ENCODE results near the gene BSG. TPM values are rescaled to one million over a fixed set of nuclear protein-coding genes. Genes with fewer than 3 reads are reported as not detected.

The BSG gene
- total RNA-seq, 6 donors from 2014 or later, result 222 to 429 (median 387) TPM

DNA sequence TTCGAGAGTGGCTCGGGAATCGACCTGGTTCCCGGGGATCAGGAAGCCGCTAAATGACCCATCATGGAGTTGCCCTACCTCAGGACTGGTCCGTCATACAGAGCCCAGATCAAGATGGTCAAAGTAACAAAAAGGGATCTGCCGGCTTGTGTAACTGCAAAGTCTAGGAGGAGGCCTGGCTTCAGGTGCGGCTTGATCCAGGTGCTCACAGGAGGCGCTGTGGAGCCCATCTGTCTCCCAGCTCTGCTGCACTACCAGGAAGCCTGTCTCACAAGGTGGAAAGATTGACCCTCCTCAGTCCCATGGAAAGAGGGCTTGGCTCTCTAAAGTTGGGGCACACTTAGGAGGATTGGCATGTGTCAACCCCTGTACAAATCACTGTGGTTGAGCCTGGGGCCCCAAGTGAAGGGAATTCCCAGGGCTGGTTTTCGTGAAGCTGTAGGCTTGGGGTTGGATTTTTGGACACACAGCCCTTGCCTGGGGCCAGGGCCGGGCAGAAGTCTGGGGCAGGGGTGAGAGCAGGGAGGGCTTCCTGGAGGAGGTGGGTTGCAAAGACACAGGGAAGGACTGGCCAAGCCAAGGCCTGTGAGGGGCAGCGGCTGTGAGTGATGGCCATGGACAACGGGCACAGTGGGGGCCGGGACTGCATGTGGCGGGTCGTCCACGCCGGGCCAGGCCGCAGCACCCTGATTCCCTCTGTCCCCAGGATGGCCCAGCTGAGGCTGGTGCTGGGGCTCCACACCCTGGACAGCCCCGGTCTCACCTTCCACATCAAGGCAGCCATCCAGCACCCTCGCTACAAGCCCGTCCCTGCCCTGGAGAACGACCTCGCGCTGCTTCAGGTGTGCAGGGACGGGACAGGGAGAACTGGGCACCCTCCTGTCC is 24.3 kb upstream of the BSG start:
- Histone ChIP-seq H3K27ac (no peak overlapping the region), H3K4me3 (no peak overlapping the region), H3K4me1 (peaks cover 4 to 12% (median 5%) of the 10 kb centered on the region in 4 donors), H3K36me3 (peaks cover 0 to 3% (median 1%) of the 10 kb centered on the region in 4 donors), H3K9me3 (no peaks in the 10 kb centered on the region), H3K27me3 (no peaks in the 10 kb centered on the region)
- ATAC-seq (ENCODE audit: low FRiP score in 2 of 2), result no peak
- TF ChIP-seq POLR2AphosphoS5 (IDR thresholded peaks at IDR 0.05), result no peak
- no peak for TF ChIP-seq POLR2A (IDR thresholded peaks at IDR 0.05)
- no peak for TF ChIP-seq EP300 (IDR thresholded peaks at IDR 0.05)
- no peak for DNase-seq
- 88% methylated on average over 17 to 24 of the region's 26 CpGs for WGBS, 2 donors

DNA sequence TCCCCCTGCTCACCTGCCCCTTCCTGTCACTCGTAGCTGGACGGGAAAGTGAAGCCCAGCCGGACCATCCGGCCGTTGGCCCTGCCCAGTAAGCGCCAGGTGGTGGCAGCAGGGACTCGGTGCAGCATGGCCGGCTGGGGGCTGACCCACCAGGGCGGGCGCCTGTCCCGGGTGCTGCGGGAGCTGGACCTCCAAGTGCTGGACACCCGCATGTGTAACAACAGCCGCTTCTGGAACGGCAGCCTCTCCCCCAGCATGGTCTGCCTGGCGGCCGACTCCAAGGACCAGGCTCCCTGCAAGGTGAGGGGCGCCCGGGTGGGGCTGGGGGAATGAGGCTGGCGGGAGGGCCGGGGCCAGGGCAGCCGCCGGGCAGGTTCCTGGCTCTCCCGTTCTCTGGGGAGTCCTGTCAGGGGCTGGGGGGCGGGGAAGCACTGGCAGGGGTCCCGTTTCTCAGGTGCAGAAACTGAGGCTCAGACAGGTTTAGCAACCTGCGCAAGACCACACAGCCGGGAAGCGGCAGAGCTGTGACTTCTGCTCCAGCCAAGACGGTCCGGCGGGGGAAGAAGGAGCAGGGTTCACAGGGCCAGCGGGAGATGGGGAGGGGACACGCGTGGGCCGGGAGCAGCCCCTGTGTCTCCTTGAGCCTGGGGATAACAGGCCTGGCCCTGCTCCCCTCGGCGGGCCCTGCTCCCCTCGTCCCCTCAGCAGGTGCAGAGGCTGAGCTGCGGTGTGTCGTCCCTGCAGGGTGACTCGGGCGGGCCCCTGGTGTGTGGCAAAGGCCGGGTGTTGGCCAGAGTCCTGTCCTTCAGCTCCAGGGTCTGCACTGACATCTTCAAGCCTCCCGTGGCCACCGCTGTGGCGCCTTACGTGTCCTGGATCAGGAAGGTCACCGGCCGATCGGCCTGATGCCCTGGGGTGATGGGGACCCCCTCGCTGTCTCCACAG is 23.2 kb upstream of the BSG start:
- Histone ChIP-seq H3K27ac (no peak overlapping the region), H3K27me3 (no peaks in the 10 kb centered on the region), H3K9me3 (no peaks in the 10 kb centered on the region), H3K36me3 (no peaks in the 10 kb centered on the region), H3K4me3 (no peak overlapping the region), H3K4me1 (peaks cover 0 to 6% (median 1%) of the 10 kb centered on the region in 4 donors)
- 83 to 84% methylated on average over 19 to 36 of the region's 52 CpGs for WGBS, 2 donors
- TF ChIP-seq EP300 (IDR thresholded peaks at IDR 0.05) (no peak), POLR2A (IDR thresholded peaks at IDR 0.05) (no peak), POLR2AphosphoS5 (IDR thresholded peaks at IDR 0.05) (no peak)
- DNase-seq (no peak), ATAC-seq (ENCODE audit: low FRiP score in 2 of 2) (no peak)

DNA sequence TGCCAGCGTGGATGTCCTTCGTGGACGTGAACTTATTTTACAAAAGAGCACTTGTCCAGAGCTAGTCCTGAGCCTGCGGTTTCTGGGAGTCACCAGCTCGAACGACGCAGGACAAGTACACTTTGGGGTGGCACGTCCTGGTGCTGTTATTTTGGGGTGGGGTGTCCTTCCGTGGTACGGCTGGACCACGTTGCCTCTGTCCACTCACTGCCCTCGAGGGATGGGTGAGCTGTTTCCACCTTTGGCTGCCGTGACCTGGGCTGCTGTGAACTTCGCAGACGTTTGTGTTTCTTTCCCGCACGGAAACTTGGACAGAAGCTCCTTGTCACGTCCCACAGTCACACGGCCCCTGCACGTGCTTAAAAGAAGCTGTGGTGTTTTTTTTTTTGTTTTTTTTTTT is 17.6 kb upstream of the BSG start:
- no peak for DNase-seq
- no peak for ATAC-seq (ENCODE audit: low FRiP score in 2 of 2)
- Histone ChIP-seq H3K36me3 (no peaks in the 10 kb centered on the region), H3K4me1 (peaks cover 21 to 36% (median 28%) of the 10 kb centered on the region in 4 donors), H3K9me3 (no peaks in the 10 kb centered on the region), H3K4me3 (no peak overlapping the region), H3K27me3 (no peaks in the 10 kb centered on the region), H3K27ac (no peak overlapping the region)
- TF ChIP-seq POLR2AphosphoS5 (IDR thresholded peaks at IDR 0.05) (no peak), POLR2A (IDR thresholded peaks at IDR 0.05) (no peak), CTCF (IDR thresholded peaks at IDR 0.05) (no peak), EP300 (IDR thresholded peaks at IDR 0.05) (no peak)
- WGBS, 2 donors, result 69 to 77% methylated on average over 17 to 20 of the region's 20 CpGs

GRCh38 chr19:555474-555808 is 17.0 kb upstream of the BSG start:
- DNase-seq (no peak), ATAC-seq (ENCODE audit: low FRiP score in 2 of 2) (no peak)
- H3K4me1 ChIP-seq, result peaks cover 21 to 36% (median 28%) of the 10 kb centered on the region in 4 donors
- H3K9me3 ChIP-seq, result no peaks in the 10 kb centered on the region
- H3K27ac ChIP-seq, result peak overlapping the region in 3 of 4 donors; percentile 38 to 57 (median 50)
- H3K4me3 ChIP-seq, result no peak overlapping the region
- 90 to 94% methylated on average over 7 to 14 of the region's 14 CpGs for WGBS, 2 donors
- H3K36me3 ChIP-seq, result no peaks in the 10 kb centered on the region
- TF ChIP-seq CTCF (IDR thresholded peaks at IDR 0.05), result no peak
- no peaks in the 10 kb centered on the region for H3K27me3 ChIP-seq

DNA sequence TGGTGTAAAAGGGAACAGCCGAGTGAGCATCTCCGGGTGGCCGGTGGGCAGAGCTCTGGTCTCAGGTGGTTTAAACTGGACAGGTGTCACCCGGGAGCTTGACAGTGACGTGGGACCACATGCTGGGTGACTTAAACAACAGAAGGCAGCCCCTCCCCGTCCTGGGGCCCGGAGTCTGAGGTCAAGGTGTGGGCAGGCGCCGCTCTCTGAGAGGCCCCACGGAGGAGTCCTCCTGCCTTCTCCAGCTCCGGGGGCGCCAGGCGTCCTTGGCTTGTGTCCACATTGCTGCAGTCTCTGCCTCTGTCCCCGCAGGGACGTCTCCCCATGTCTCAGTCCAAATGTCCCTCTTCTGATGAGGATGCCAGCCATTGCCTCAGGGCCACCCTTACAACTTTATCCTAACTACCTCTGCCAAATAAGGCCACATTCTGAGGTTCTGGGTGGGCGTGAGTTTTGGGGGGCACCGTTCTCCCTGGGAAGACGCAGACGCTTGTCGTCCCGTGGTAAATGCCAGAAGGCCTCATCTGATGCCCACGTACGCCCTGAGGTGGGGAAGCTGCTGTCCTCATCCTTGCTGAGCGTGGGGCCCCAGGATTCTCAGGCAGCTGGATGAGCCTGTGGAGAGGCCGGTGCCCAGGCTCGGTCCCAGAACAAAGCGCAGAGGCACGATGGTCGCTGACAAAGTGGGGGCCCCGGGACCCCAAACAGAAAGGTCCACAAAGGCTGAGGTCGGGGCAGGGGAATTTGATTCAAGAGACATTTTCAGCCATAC is 15.6 kb upstream of the BSG start:
- Histone ChIP-seq H3K27me3 (no peaks in the 10 kb centered on the region), H3K36me3 (no peaks in the 10 kb centered on the region), H3K4me3 (no peak overlapping the region), H3K9me3 (no peaks in the 10 kb centered on the region), H3K4me1 (peaks cover 21 to 31% (median 28%) of the 10 kb centered on the region in 4 donors), H3K27ac (peak overlapping the region; percentile 38 to 57 (median 49))
- WGBS, 2 donors, result 83 to 88% methylated on average over 10 to 26 of the region's 31 CpGs
- ATAC-seq (ENCODE audit: low FRiP score in 2 of 2), result peak; percentile 13
- TF ChIP-seq EP300 (IDR thresholded peaks at IDR 0.05) (no peak), CTCF (IDR thresholded peaks at IDR 0.05) (no peak), POLR2AphosphoS5 (IDR thresholded peaks at IDR 0.05) (no peak), POLR2A (IDR thresholded peaks at IDR 0.05) (no peak)
- DNase-seq, result no peak
